Measurements from ENCODE around the gene CYB561A3. TPM values are rescaled to one million over a fixed set of nuclear protein-coding genes. Genes with fewer than 3 reads are reported as not detected.
A peak's percentile ranks its signal among the peaks of the same experiment; 100 is the strongest.

CYB561A3 gene
- total RNA-seq, 3 donors from 2014 or later = 28.8 to 35.2 (median 33.3) TPM

DNA sequence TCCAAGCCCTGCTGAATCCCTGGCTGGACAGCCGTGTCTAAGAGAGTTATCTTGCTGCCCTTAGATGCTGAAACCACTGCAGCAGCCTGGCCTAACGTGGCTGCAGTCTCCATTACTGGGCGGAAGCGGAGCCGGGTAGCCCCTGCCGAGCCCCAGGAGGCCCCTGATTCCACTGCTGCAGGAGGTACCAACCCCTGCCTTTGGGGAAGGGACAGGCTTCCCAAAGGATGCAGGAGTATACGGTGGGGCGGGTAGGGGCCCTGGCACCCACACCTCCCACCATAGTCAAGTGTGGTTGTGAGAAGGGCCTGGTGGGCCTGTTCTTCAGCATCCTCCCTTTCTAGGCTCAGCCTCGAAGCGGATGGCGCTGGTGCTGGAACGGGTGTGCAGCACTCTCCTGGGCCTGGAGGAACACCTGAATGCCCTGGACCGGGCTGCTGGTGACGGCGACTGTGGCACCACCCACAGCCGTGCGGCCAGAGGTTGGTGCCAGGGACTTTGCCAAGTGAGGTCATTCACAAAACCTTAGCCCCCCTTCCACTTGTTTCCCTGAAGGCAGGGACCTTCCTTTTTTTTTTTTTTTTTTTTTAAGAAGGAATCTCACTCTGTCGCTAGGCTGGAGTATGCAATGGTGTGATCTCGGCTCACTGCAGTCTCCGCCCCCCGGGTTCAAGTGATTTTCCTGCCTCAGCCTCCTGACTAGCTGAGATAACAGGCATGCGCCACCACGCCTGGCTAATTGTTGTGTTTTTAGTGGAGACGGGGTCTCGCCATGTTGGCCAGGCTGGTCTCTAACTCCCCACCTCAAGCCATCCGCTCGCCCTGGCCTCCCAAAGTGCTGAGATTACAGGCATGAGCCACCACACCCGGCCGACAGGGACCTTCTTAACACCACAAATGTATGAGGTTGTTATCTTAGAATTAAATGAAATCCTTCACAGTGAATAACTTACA lies 17.6 kb downstream of the CYB561A3 start:
- peaks cover 10% of the 10 kb centered on the region for H3K36me3 Mint-ChIP-seq (ENCODE audit: insufficient read depth)
- no peaks in the 10 kb centered on the region for H3K27me3 Mint-ChIP-seq (ENCODE audit: low read depth)
- no peaks in the 10 kb centered on the region for H3K4me1 Mint-ChIP-seq (ENCODE audit: low read depth)
- no peak for ATAC-seq
- no peaks in the 10 kb centered on the region for H3K9me3 Mint-ChIP-seq
- no peak for DNase-seq
- H3K4me3 Mint-ChIP-seq = no peak overlapping the region

- H3K9me3 Mint-ChIP-seq = no peaks in the 10 kb centered on the region
Measured at GRCh38 chr11:61342207-61342803, 19.4 kb downstream of the CYB561A3 start.

GRCh38 chr11:61341706-61342105 lies 20.0 kb downstream of the CYB561A3 start:
- ATAC-seq (no peak), DNase-seq (no peak)
- Mint-ChIP-seq H3K36me3 (ENCODE audit: insufficient read depth) (peaks cover 8% of the 10 kb centered on the region), H3K9me3 (no peaks in the 10 kb centered on the region), H3K27me3 (ENCODE audit: low read depth) (no peaks in the 10 kb centered on the region), H3K4me1 (ENCODE audit: low read depth) (peaks cover 3% of the 10 kb centered on the region), H3K4me3 (no peak overlapping the region)

More at GRCh38 chr11:61342207-61342803, 19.4 kb downstream of the CYB561A3 start:
- H3K4me1 Mint-ChIP-seq (ENCODE audit: low read depth) = no peaks in the 10 kb centered on the region
- DNase-seq (no peak), ATAC-seq (no peak)
- H3K27me3 Mint-ChIP-seq (ENCODE audit: low read depth) = no peaks in the 10 kb centered on the region
- no peak overlapping the region for H3K4me3 Mint-ChIP-seq
- H3K36me3 Mint-ChIP-seq (ENCODE audit: insufficient read depth) = peaks cover 8% of the 10 kb centered on the region

- no peaks in the 10 kb centered on the region for H3K9me3 Mint-ChIP-seq
- ATAC-seq = no peak
- no peak overlapping the region for H3K4me3 Mint-ChIP-seq
- peaks cover 8% of the 10 kb centered on the region for H3K4me1 Mint-ChIP-seq (ENCODE audit: low read depth)
- H3K36me3 Mint-ChIP-seq (ENCODE audit: insufficient read depth) = peaks cover 8% of the 10 kb centered on the region
- DNase-seq = no peak
- no peaks in the 10 kb centered on the region for H3K27me3 Mint-ChIP-seq (ENCODE audit: low read depth)
Measured at GRCh38 chr11:61340979-61341378, 20.7 kb downstream of the CYB561A3 start.

GRCh38 chr11:61339490-61339878 lies 22.2 kb downstream of the CYB561A3 start:
- ATAC-seq = no peak
- H3K27me3 Mint-ChIP-seq (ENCODE audit: low read depth) = no peaks in the 10 kb centered on the region
- no peak for DNase-seq
- peaks cover 8% of the 10 kb centered on the region for H3K36me3 Mint-ChIP-seq (ENCODE audit: insufficient read depth)
- H3K4me3 Mint-ChIP-seq = no peak overlapping the region
- no peaks in the 10 kb centered on the region for H3K9me3 Mint-ChIP-seq
- H3K4me1 Mint-ChIP-seq (ENCODE audit: low read depth) = peaks cover 10% of the 10 kb centered on the region

GRCh38 chr11:61338783-61339489 lies 22.7 kb downstream of the CYB561A3 start:
- Mint-ChIP-seq H3K4me1 (ENCODE audit: low read depth) (peaks cover 14% of the 10 kb centered on the region), H3K27me3 (ENCODE audit: low read depth) (no peaks in the 10 kb centered on the region), H3K4me3 (no peak overlapping the region), H3K36me3 (ENCODE audit: insufficient read depth) (peaks cover 8% of the 10 kb centered on the region), H3K9me3 (no peaks in the 10 kb centered on the region)
- DNase-seq (no peak), ATAC-seq (no peak)

DNA sequence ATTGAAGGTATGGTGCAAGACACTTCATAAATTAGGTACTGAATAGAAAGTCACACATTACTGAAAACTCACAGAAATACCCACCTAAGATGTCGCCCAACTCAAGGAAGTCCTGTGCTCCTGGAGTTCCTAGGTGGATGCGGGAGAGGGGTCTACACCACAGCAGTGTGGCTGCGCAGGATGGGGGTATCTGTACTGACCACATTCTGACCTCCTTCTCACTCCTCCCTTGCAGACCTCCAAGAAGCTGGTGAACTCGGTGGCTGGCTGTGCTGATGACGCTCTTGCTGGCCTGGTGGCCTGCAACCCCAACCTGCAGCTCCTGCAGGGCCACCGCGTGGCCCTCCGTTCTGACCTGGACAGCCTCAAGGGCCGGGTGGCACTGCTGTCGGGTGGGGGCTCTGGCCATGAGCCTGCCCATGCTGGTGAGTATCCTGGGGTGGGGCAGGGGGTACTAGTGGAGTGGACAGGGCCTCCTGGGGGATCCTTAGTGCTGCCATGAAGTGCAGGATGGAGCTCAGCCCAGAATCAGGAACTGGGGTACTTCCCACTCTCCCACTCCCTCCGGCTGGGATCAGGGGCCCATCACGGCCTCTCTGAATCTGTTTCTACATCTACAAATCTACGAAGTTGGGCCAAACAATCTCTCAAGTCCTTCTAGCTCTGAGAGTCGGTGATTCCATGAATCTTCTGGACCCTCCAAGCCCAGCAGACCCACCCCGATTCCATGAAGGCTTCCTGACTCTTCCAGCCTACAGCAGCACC lies 23.8 kb downstream of the CYB561A3 start:
- no peak for DNase-seq
- Mint-ChIP-seq H3K9me3 (no peaks in the 10 kb centered on the region), H3K27me3 (ENCODE audit: low read depth) (no peaks in the 10 kb centered on the region), H3K36me3 (ENCODE audit: insufficient read depth) (peaks cover 8% of the 10 kb centered on the region), H3K4me3 (no peak overlapping the region), H3K4me1 (ENCODE audit: low read depth) (peaks cover 19% of the 10 kb centered on the region)
- ATAC-seq = no peak

DNA sequence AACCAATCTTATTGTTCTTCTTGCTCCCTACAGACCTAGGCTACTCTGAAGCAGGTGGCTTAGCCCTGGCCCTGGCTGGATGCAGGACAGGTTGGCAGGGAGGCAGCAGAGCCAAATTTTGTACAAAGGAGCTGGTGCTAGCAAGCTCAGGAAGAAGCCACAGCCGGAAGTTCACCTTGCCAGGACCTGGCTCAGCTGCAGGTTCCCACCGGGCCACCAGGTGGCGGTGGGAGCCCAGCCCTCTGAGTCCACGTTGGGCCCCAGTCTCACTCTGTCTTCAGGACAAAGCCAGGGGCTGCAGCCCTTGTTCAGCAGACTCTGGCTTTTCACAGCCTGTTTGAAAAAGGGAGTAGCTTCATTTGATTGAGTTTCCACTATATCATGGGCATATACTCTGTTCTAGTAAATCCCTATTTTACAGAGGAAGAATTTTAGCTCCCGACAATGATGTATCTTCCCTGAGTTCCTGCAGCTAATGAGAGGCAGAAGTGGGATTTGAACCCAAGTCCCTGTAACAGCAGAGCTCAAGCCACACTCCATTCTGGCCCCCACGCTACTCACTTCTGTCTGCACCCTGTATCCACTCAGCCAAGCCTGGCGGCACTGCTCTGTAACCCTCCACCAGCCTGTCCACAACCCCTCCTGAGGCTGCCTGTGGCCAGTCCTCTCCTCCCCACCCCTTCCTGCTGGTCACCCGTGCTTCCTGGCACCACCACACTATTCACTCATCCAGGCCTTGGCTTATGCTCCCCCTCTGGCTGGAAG lies 25.3 kb downstream of the CYB561A3 start:
- Mint-ChIP-seq H3K4me1 (ENCODE audit: low read depth) (peaks cover 33% of the 10 kb centered on the region), H3K27me3 (ENCODE audit: low read depth) (no peaks in the 10 kb centered on the region), H3K36me3 (ENCODE audit: insufficient read depth) (peaks cover 4% of the 10 kb centered on the region), H3K4me3 (no peak overlapping the region), H3K9me3 (no peaks in the 10 kb centered on the region)
- ATAC-seq (peak; percentile 49 to 54), DNase-seq (peak; percentile 75)

GRCh38 chr11:61335355-61335710 lies 26.3 kb downstream of the CYB561A3 start:
- H3K9me3 Mint-ChIP-seq = no peaks in the 10 kb centered on the region
- H3K4me3 Mint-ChIP-seq = no peak overlapping the region
- DNase-seq = no peak
- no peak for ATAC-seq
- peaks cover 42% of the 10 kb centered on the region for H3K4me1 Mint-ChIP-seq (ENCODE audit: low read depth)
- H3K36me3 Mint-ChIP-seq (ENCODE audit: insufficient read depth) = peaks cover 5% of the 10 kb centered on the region
- no peaks in the 10 kb centered on the region for H3K27me3 Mint-ChIP-seq (ENCODE audit: low read depth)

DNA sequence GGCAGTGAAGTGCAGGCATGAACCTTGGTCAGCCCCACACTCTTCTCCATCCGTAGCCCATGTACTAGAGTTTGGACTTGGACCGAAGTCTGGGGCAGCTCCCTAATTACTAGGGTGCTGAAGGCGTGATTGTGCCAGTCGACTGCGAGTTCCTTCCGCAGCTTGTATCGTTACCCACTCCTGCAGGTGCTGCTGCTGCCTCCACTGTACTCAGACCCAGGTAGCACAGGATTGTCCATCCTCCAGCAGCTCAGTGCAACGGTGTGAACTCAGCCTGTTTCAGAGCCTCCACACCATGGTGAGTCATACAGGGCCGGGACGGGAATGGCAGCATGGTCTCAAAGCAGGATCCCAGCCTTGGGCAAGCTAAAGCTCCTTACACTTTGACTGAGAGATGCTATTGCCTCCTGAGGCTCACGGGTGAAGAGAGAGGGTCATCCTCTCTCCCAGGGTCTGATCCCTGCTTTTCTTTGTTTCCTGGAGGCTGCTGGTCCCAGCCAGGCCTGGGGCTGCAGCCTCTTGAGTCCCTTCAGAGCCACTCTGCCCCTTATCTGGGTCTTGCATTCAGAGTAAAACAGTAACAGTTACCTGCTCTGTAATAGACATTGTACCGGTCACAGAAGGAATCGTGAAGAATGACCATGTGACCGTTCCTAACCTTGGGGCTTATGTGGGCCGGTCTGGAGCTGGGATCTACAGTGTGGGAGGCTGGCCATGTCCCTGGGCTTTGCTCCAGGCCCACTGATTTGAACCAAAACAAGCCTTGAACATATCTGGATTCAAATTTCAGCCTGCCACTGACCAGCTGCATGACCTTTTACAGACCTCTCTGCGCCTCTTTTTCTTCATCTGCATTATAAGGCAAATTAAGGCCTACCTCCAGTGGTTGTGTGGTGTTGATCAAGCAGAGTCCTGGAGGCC lies 27.0 kb downstream of the CYB561A3 start:
- DNase-seq = no peak
- Mint-ChIP-seq H3K4me3 (peak overlapping the region; percentile 92), H3K4me1 (ENCODE audit: low read depth) (peaks cover 48% of the 10 kb centered on the region), H3K36me3 (ENCODE audit: insufficient read depth) (peaks cover 10% of the 10 kb centered on the region), H3K27me3 (ENCODE audit: low read depth) (no peaks in the 10 kb centered on the region), H3K9me3 (no peaks in the 10 kb centered on the region)
- ATAC-seq = no peak

DNA sequence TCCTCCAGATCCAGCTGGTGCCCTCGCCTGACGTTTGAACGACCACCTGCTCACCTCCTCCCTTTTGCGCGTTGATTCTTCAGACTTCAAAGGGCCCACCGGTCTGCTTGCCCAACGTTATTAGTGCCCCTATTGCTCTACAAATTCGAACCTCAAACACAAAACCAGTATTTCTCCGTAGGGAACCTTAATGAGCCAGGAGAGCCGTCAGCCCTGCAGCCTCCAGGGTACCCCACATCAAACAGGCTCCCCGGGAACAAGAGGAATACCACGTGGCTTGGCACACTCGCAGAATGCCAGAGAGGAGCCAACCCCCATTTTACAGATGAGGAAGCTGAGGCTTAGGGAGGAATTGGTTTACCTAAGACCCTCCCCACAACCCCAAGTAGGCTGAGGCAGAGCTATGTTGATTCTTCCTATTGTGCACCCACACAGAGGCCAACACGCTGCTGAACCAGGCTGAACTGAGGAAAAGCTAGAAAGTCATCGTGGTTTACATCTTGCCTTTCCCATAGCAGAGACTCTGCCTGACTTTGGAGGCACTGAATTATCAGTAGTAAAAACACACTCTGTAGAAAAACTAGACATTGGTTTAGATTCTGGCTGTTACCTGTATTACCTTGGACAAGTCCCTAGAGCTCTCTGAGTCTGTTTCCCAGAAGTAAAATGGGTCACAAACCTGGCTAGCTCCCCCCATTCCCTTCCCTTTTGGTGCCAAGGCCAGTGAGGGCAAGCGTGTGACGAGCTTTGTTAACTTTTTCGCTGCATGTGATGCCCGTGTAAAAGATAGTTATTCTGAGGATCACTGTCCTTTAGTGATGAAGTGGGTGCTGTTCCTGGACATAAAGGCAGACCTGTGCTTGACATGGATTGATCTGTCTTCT lies 27.9 kb downstream of the CYB561A3 start:
- ATAC-seq (no peak), DNase-seq (no peak)
- Mint-ChIP-seq H3K36me3 (ENCODE audit: insufficient read depth) (peaks cover 13% of the 10 kb centered on the region), H3K4me3 (peak overlapping the region; percentile 92), H3K9me3 (no peaks in the 10 kb centered on the region), H3K4me1 (ENCODE audit: low read depth) (peaks cover 49% of the 10 kb centered on the region), H3K27me3 (ENCODE audit: low read depth) (no peaks in the 10 kb centered on the region)
